Caco-2 (cell line): Measurements from ENCODE around the gene NSD1. TPM values are rescaled to one million over a fixed set of nuclear protein-coding genes. Genes with fewer than 3 reads are reported as not detected.

ENCODE experiments used
- BruUV-seq: library from RNA; stranded (reverse); fragments of 400-500 nt; replicated peaks from 2 replicates; lab custom pipeline; 2021; lab: Mats Ljungman, UMichigan
- CTCF ChIA-PET: fragments of 300-600 bp; sonication (Branson Sonifier 250); formaldehyde crosslinking; loops from one replicate; lab custom pipeline; 2022; ENCODE audit warnings: antibody characterized with exemption; lab: Charles Lee
- POLR2A ChIA-PET: fragments of 300-600 bp; sonication (Branson Sonifier 250); formaldehyde crosslinking; loops from one replicate; lab custom pipeline; 2022; ENCODE audit warnings: antibody characterized with exemption; lab: Charles Lee
- DNase-seq, 2 experiments: peaks; one replicate each; pipeline versions ENCODE4 v3.0.0 to v3.0.0-alpha.2; 2020 to 2022
- H3K27me3 ChIP-seq: replicated peaks from 2 replicates; pipeline ENCODE4 v1.6.0; 2011; ENCODE audit warnings: low read length; ENCODE audit not compliant: control insufficient read depth, insufficient read depth
- H3K36me3 ChIP-seq: 2 replicates; pipeline ENCODE4 v1.5.1; 2011; ENCODE audit warnings: low read length; ENCODE audit not compliant: control insufficient read depth, insufficient read depth
- H3K4me1 ChIP-seq: fragments of 250-450 bp; sonication (Bioruptor Pico); 2 replicates; pipeline ENCODE4 v1.5.1; 2020; ENCODE audit warnings: mild to moderate bottlenecking
- H3K4me3 ChIP-seq: 2 replicates; pipeline ENCODE4 v1.5.1; 2011; ENCODE audit warnings: low read depth, mild to moderate bottlenecking, control low read depth, low read length
- H3K9me3 ChIP-seq: fragments of 250-450 bp; sonication (Bioruptor Pico); 2 replicates; pipeline ENCODE4 v1.5.1; 2020; ENCODE audit warnings: mild to moderate bottlenecking, moderate library complexity
- H3K27ac Mint-ChIP-seq: one replicate; pipeline ENCODE4 v1.8.0; 2022; ENCODE audit warnings: mixed read lengths; ENCODE audit not compliant: unreplicated experiment
- H3K27me3 Mint-ChIP-seq: one replicate; pipeline ENCODE4 v1.8.0; 2022; ENCODE audit warnings: mixed read lengths; ENCODE audit not compliant: insufficient read depth, unreplicated experiment
- H3K36me3 Mint-ChIP-seq: one replicate; pipeline ENCODE4 v1.8.0; 2022; ENCODE audit warnings: mild to moderate bottlenecking, mixed read lengths; ENCODE audit not compliant: insufficient read depth, unreplicated experiment
- H3K4me1 Mint-ChIP-seq: one replicate; pipeline ENCODE4 v1.8.0; 2022; ENCODE audit warnings: low read depth, mixed read lengths; ENCODE audit not compliant: unreplicated experiment
- H3K4me3 Mint-ChIP-seq: one replicate; pipeline ENCODE4 v1.8.0; 2022; ENCODE audit warnings: mild to moderate bottlenecking, moderate library complexity, mixed read lengths; ENCODE audit not compliant: unreplicated experiment
- H3K9me3 Mint-ChIP-seq: one replicate; pipeline ENCODE4 v1.8.0; 2022; ENCODE audit warnings: mixed read lengths; ENCODE audit not compliant: unreplicated experiment
- intact Hi-C: fragments of 100-400 bp; cut with micrococcal nuclease; formaldehyde crosslinking; loops from one replicate; pipeline ENCODE4 v1.10.0; 2022; ENCODE audit not compliant: unreplicated experiment
- total RNA-seq: library from RNA; stranded (reverse); gene quantifications from 2 replicates; pipeline ENCODE4 v1.2.3, GENCODE V29; 2022
- TF ChIP-seq, protein P1 (sequence below), 2 experiments: fragments of 200-600 bp in 1 of 2; IDR thresholded peaks; 1 replicate in 1 of 2; 2 replicates in 1 of 2; pipeline versions ENCODE4 v1.5.1 to v1.8.0; 2011 to 2022; ENCODE audit warnings: antibody characterized with exemption in 1 of 2, control low read depth in 1 of 2, inconsistent platforms in 1 of 2, low read depth in 1 of 2, low read length in 1 of 2, mild to moderate bottlenecking in 1 of 2, moderate library complexity in 1 of 2; ENCODE audit not compliant: insufficient read depth in 1 of 2, severe bottlenecking in 1 of 2, unreplicated experiment in 1 of 2

The NSD1 gene
- total RNA-seq, 1 experiment from 2014 or later: 67.4 TPM

DNA sequence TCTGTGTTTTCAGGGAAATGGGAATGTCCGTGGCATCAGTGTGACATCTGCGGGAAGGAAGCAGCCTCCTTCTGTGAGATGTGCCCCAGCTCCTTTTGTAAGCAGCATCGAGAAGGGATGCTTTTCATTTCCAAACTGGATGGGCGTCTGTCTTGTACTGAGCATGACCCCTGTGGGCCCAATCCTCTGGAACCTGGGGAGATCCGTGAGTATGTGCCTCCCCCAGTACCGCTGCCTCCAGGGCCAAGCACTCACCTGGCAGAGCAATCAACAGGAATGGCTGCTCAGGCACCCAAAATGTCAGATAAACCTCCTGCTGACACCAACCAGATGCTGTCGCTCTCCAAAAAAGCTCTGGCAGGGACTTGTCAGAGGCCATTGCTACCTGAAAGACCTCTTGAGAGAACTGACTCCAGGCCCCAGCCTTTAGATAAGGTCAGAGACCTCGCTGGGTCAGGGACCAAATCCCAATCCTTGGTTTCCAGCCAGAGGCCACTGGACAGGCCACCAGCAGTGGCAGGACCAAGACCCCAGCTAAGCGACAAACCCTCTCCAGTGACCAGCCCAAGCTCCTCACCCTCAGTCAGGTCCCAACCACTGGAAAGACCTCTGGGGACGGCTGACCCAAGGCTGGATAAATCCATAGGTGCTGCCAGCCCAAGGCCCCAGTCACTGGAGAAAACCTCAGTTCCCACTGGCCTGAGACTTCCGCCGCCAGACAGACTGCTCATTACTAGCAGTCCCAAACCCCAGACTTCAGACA is 160.4 kb downstream of the NSD1 start:
- Histone ChIP-seq H3K27me3 (no peaks in the 10 kb centered on the region), H3K4me3 (no peak overlapping the region), H3K9me3 (no peaks in the 10 kb centered on the region), H3K36me3 (peaks cover 7% of the 10 kb centered on the region), H3K4me1 (no peaks in the 10 kb centered on the region)
- H3K27me3 Mint-ChIP-seq: no peaks in the 10 kb centered on the region
- peaks cover 73% of the 10 kb centered on the region for H3K36me3 Mint-ChIP-seq
- H3K27ac Mint-ChIP-seq: no peak overlapping the region
- no peak overlapping the region for H3K4me3 Mint-ChIP-seq
- no TSS peak for BruUV-seq
- CTCF ChIA-PET: no interaction called here
- intact Hi-C loops: no loop called here
- DNase-seq: no peak
- H3K4me1 Mint-ChIP-seq: no peaks in the 10 kb centered on the region
- POLR2A ChIA-PET: no interaction called here
- no peaks in the 10 kb centered on the region for H3K9me3 Mint-ChIP-seq
- TF ChIP-seq, protein P1, sequence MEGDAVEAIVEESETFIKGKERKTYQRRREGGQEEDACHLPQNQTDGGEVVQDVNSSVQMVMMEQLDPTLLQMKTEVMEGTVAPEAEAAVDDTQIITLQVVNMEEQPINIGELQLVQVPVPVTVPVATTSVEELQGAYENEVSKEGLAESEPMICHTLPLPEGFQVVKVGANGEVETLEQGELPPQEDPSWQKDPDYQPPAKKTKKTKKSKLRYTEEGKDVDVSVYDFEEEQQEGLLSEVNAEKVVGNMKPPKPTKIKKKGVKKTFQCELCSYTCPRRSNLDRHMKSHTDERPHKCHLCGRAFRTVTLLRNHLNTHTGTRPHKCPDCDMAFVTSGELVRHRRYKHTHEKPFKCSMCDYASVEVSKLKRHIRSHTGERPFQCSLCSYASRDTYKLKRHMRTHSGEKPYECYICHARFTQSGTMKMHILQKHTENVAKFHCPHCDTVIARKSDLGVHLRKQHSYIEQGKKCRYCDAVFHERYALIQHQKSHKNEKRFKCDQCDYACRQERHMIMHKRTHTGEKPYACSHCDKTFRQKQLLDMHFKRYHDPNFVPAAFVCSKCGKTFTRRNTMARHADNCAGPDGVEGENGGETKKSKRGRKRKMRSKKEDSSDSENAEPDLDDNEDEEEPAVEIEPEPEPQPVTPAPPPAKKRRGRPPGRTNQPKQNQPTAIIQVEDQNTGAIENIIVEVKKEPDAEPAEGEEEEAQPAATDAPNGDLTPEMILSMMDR (IDR thresholded peaks at IDR 0.05; ENCODE audit: insufficient read depth in 1 of 2, low read depth in 1 of 2, low read length in 1 of 2, severe bottlenecking in 1 of 2, unreplicated experiment in 1 of 2): no peak

DNA sequence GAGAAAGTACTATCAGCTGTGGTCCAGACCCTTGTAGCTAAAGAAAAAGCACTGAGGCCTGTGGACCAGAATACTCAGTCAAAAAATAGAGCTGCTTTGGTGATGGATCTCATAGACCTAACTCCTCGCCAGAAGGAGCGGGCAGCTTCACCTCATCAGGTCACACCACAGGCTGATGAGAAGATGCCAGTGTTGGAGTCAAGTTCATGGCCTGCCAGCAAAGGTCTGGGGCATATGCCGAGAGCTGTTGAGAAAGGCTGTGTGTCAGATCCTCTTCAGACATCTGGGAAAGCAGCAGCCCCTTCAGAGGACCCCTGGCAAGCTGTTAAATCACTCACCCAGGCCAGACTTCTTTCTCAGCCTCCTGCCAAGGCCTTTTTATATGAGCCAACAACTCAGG is 161.1 kb downstream of the NSD1 start:
- no peak for DNase-seq
- BruUV-seq: no TSS peak
- POLR2A ChIA-PET: no interaction called here
- H3K27me3 ChIP-seq: no peaks in the 10 kb centered on the region
- H3K4me1 Mint-ChIP-seq: peaks cover 3% of the 10 kb centered on the region
- H3K27me3 Mint-ChIP-seq: no peaks in the 10 kb centered on the region
- TF ChIP-seq, protein P1 (IDR thresholded peaks at IDR 0.05; ENCODE audit: insufficient read depth in 1 of 2, low read depth in 1 of 2, low read length in 1 of 2, severe bottlenecking in 1 of 2, unreplicated experiment in 1 of 2): no peak
- H3K4me1 ChIP-seq: no peaks in the 10 kb centered on the region
- peaks cover 9% of the 10 kb centered on the region for H3K36me3 ChIP-seq
- no peak overlapping the region for H3K4me3 ChIP-seq
- intact Hi-C loops: no loop called here
- no peak overlapping the region for H3K27ac Mint-ChIP-seq
- no peak overlapping the region for H3K4me3 Mint-ChIP-seq
- H3K9me3 Mint-ChIP-seq: no peaks in the 10 kb centered on the region
- peaks cover 72% of the 10 kb centered on the region for H3K36me3 Mint-ChIP-seq
- CTCF ChIA-PET: no interaction called here
- no peaks in the 10 kb centered on the region for H3K9me3 ChIP-seq

DNA sequence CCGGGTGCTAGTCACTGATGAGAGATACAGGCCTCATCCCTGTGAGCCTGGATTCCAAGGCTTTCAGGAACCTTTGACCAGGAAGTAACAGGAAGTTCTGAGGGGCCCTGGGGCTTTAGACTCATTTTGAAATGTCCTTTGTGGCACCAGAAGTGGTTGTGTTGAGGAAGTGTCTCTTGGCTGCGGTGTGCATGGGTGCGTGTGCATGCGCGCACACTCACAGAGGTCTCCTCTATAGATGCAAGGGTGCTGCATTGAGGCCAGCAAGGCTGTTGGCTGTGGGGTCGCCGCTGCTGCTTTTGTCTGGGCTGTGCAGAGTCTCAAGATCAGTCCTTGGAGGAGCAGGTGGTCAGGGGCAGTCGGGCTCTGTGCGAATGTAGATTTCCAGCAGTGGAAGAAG is 162.4 kb downstream of the NSD1 start:
- CTCF ChIA-PET: no interaction called here

More for the DNA sequence above, 162.4 kb downstream of the NSD1 start:
- Histone ChIP-seq H3K4me1 (peaks cover 9% of the 10 kb centered on the region), H3K4me3 (no peak overlapping the region), H3K27me3 (no peaks in the 10 kb centered on the region), H3K9me3 (no peaks in the 10 kb centered on the region), H3K36me3 (peaks cover 9% of the 10 kb centered on the region)
- TF ChIP-seq, protein P1 (IDR thresholded peaks at IDR 0.05; ENCODE audit: insufficient read depth in 1 of 2, low read depth in 1 of 2, low read length in 1 of 2, severe bottlenecking in 1 of 2, unreplicated experiment in 1 of 2): no peak
- H3K27me3 Mint-ChIP-seq: no peaks in the 10 kb centered on the region
- peaks cover 68% of the 10 kb centered on the region for H3K36me3 Mint-ChIP-seq
- no peak overlapping the region for H3K4me3 Mint-ChIP-seq
- no TSS peak for BruUV-seq
- no peak overlapping the region for H3K27ac Mint-ChIP-seq
- no peak for DNase-seq
- no peaks in the 10 kb centered on the region for H3K9me3 Mint-ChIP-seq
- intact Hi-C loops: no loop called here
- peaks cover 11% of the 10 kb centered on the region for H3K4me1 Mint-ChIP-seq
- POLR2A ChIA-PET: no interaction called here
